HCT116 (cell line): Measurements from ENCODE around the gene SSRP1. TPM values are rescaled to one million over a fixed set of nuclear protein-coding genes. Genes with fewer than 3 reads are reported as not detected.

ENCODE experiments used
- ATAC-seq: fragments of 200-7000 bp; cut with Tn5 transposase; 2 replicates; pipeline ENCODE4 v1.9.1; 2020; ENCODE audit warnings: mild to moderate bottlenecking, moderate library complexity
- BruUV-seq: library from RNA; stranded (reverse); fragments of 400-500 nt; replicated peaks from 2 replicates; lab custom pipeline; 2021; lab: Mats Ljungman, UMichigan
- CTCF ChIA-PET: fragments of 300-600 bp; sonication (Branson Sonifier 250); formaldehyde crosslinking; loops from one replicate; lab custom pipeline; 2021; ENCODE audit warnings: antibody characterized with exemption; lab: Charles Lee
- POLR2A ChIA-PET: fragments of 300-600, 350-600 bp; sonication (Branson Sonifier 250); formaldehyde crosslinking; loops from one replicate; lab custom pipeline; 2021; ENCODE audit warnings: antibody characterized with exemption; lab: Charles Lee
- RAD21 ChIA-PET, 2 experiments: fragments of 300-600 bp; sonication (Branson Sonifier 250); formaldehyde crosslinking; loops; one replicate each; lab custom pipeline; 2023; ENCODE audit warnings: low total read pairs in 2 of 2; ENCODE audit not compliant: uncharacterized antibody in 2 of 2, unreplicated experiment in 2 of 2, low non-redundant PET in 1 of 2; lab: Charles Lee
- DNase-seq: peaks from one replicate; pipeline ENCODE4 v3.0.0-alpha.2; 2010; ENCODE audit warnings: low read depth, low spot score
- H2AFZ ChIP-seq: fragments of 200-600 bp; shearing (Covaris generic), sonication (generic); 2 replicates; pipeline ENCODE4 v1.6.1; 2017; ENCODE audit warnings: low read depth, mixed run types, mixed read lengths, antibody characterized with exemption, low read length; ENCODE audit not compliant: poor library complexity, severe bottlenecking
- H3K27ac ChIP-seq: 2 replicates; pipeline ENCODE4 v1.5.1; 2012; ENCODE audit warnings: low read depth, low read length
- H3K27me3 ChIP-seq: fragments of 200-600 bp; sonication (generic); 2 replicates; pipeline ENCODE4 v1.6.1; 2016; ENCODE audit warnings: mixed run types, low read length, mixed read lengths; ENCODE audit not compliant: insufficient read depth
- H3K36me3 ChIP-seq, 2 experiments: fragments of 200-500 bp in 1 of 2; fragments of 200-600 bp in 1 of 2; sonication (Bioruptor generic) in 1 of 2; sonication (generic) in 1 of 2; 2 replicates each; pipeline versions ENCODE4 v1.5.1 to v1.6.1; 2014 to 2016; ENCODE audit warnings: low read length in 2 of 2, inconsistent platforms in 1 of 2, mixed read lengths in 1 of 2, mixed run types in 1 of 2; ENCODE audit not compliant: insufficient read depth in 2 of 2, control insufficient read depth in 1 of 2
- H3K4me1 ChIP-seq, 2 experiments: fragments of 200-600 bp in 1 of 2; sonication (generic) in 1 of 2; 2 replicates each; pipeline versions ENCODE4 v1.5.1 to v1.6.1; 2012 to 2017; ENCODE audit warnings: low read length in 2 of 2, inconsistent platforms in 1 of 2, mild to moderate bottlenecking in 1 of 2, mixed read lengths in 1 of 2, mixed run types in 1 of 2, moderate library complexity in 1 of 2; ENCODE audit not compliant: insufficient read depth in 2 of 2, control insufficient read depth in 1 of 2
- H3K4me2 ChIP-seq: fragments of 200-600 bp; sonication (generic); 2 replicates; pipeline ENCODE4 v1.6.1; 2017; ENCODE audit warnings: mixed run types, low read length, mixed read lengths
- H3K4me3 ChIP-seq, 2 experiments: fragments of 200-600 bp in 1 of 2; sonication (generic) in 1 of 2; replicated peaks in 1 of 2; 2 replicates each; pipeline ENCODE4 v1.5.1; 2011 to 2016; ENCODE audit warnings: low read length in 2 of 2, control low read depth in 1 of 2, low read depth in 1 of 2, mild to moderate bottlenecking in 1 of 2, mixed read lengths in 1 of 2, mixed run types in 1 of 2
- H3K79me2 ChIP-seq: fragments of 200-600 bp; sonication (generic); 2 replicates; pipeline ENCODE4 v1.6.1; 2017; ENCODE audit warnings: mild to moderate bottlenecking, mixed run types, low read length, moderate library complexity, mixed read lengths; ENCODE audit not compliant: insufficient read depth
- H3K9ac ChIP-seq: fragments of 200-600 bp; sonication (generic); 2 replicates; pipeline ENCODE4 v1.6.1; 2016; ENCODE audit warnings: low read length, mixed read lengths
- H3K9me2 ChIP-seq: fragments of 200-600 bp; sonication (generic), shearing (Covaris generic); 2 replicates; pipeline ENCODE4 v1.6.1; 2017; ENCODE audit warnings: mixed run types, mild to moderate bottlenecking, moderate library complexity; ENCODE audit not compliant: insufficient read depth
- H3K9me3 ChIP-seq, 2 experiments: fragments of 200-500 bp in 1 of 2; fragments of 200-600 bp in 1 of 2; sonication (Bioruptor generic) in 1 of 2; sonication (generic) in 1 of 2; 2 replicates each; pipeline ENCODE4 v1.6.1; 2014 to 2017; ENCODE audit warnings: low read length in 2 of 2, mixed read lengths in 2 of 2, inconsistent platforms in 1 of 2, low read depth in 1 of 2, mild to moderate bottlenecking in 1 of 2, mixed run types in 1 of 2, moderate library complexity in 1 of 2; ENCODE audit not compliant: control insufficient read depth in 1 of 2, insufficient read depth in 1 of 2
- H4K20me1 ChIP-seq: fragments of 200-600 bp; sonication (generic), shearing (Covaris generic); 2 replicates; pipeline ENCODE4 v1.6.1; 2017; ENCODE audit warnings: mixed run types, mild to moderate bottlenecking, moderate library complexity; ENCODE audit not compliant: insufficient read depth
- ATF3 ChIP-seq: IDR thresholded peaks from 2 replicates; pipeline ENCODE4 v1.6.1; 2012
- CEBPB ChIP-seq: IDR thresholded peaks from 2 replicates; pipeline ENCODE4 v1.6.1; 2012; ENCODE audit warnings: low read depth
- CTCF ChIP-seq, 3 experiments: fragments of 200-600 bp in 1 of 3; sonication (generic) in 1 of 3; IDR thresholded peaks in 2 of 3; conservative IDR thresholded peaks in 1 of 3; 2 replicates each; pipeline ENCODE4 v1.5.1; 2012 to 2017; ENCODE audit warnings: low read depth in 2 of 3, low read length in 2 of 3, antibody characterized with exemption in 1 of 3, borderline replicate concordance in 1 of 3, control low read depth in 1 of 3, mild to moderate bottlenecking in 1 of 3, mixed read lengths in 1 of 3, mixed run types in 1 of 3, moderate library complexity in 1 of 3; ENCODE audit not compliant: insufficient read depth in 1 of 3
- EGR1 ChIP-seq: IDR thresholded peaks from 2 replicates; pipeline ENCODE4 v1.6.1; 2012; ENCODE audit warnings: low read depth
- ELF1 ChIP-seq: IDR thresholded peaks from 2 replicates; pipeline ENCODE4 v1.6.1; 2012; ENCODE audit warnings: low read depth, borderline replicate concordance
- EZH2 ChIP-seq: fragments of 200-600 bp; sonication (generic); IDR thresholded peaks from 2 replicates; pipeline ENCODE4 v1.6.1; 2017; ENCODE audit warnings: antibody characterized with exemption, mixed run types
- JUND ChIP-seq: IDR thresholded peaks from 2 replicates; pipeline ENCODE4 v1.6.1; 2012
- MAX ChIP-seq: IDR thresholded peaks from 2 replicates; pipeline ENCODE4 v1.6.1; 2012
- POLR2A ChIP-seq: IDR thresholded peaks from 2 replicates; pipeline ENCODE4 v1.7.0; 2011; ENCODE audit warnings: borderline replicate concordance; ENCODE audit not compliant: insufficient read depth, insufficient read length; ENCODE audit errors: extremely low read depth
- POLR2AphosphoS5 ChIP-seq: IDR thresholded peaks from 2 replicates; pipeline ENCODE4 v1.6.1; 2011; ENCODE audit warnings: mild to moderate bottlenecking, low read depth, low read length, moderate library complexity
- RAD21 ChIP-seq: IDR thresholded peaks from 2 replicates; pipeline ENCODE4 v1.6.1; 2012; ENCODE audit warnings: low read depth, mild to moderate bottlenecking
- SP1 ChIP-seq: IDR thresholded peaks from 2 replicates; pipeline ENCODE4 v1.6.1; 2012; ENCODE audit warnings: low read depth
- SRF ChIP-seq: IDR thresholded peaks from 2 replicates; pipeline ENCODE4 v1.6.1; 2012; ENCODE audit warnings: low read depth
- TCF7L2 ChIP-seq: IDR thresholded peaks from 2 replicates; pipeline ENCODE4 v1.7.0; 2011; ENCODE audit warnings: borderline replicate concordance, inconsistent platforms; ENCODE audit not compliant: insufficient read depth, insufficient read length; ENCODE audit errors: extremely low read depth
- YY1 ChIP-seq: IDR thresholded peaks from 2 replicates; pipeline ENCODE4 v1.6.1; 2011; ENCODE audit warnings: low read length, low read depth, moderate library complexity, mild to moderate bottlenecking; ENCODE audit not compliant: insufficient replicate concordance; ENCODE audit errors: extremely low read depth
- ZBTB33 ChIP-seq: IDR thresholded peaks from 2 replicates; pipeline ENCODE4 v1.6.1; 2011; ENCODE audit warnings: mild to moderate bottlenecking, low read length, moderate library complexity; ENCODE audit not compliant: insufficient replicate concordance; ENCODE audit errors: extremely low read depth
- ZFX ChIP-seq: fragments of 450-650 bp; IDR thresholded peaks from 2 replicates; pipeline ENCODE4 v1.6.1; 2017
- intact Hi-C: fragments of 100-400 bp; cut with micrococcal nuclease; formaldehyde crosslinking; loops from 2 replicates; pipeline ENCODE4 v1.10.0; 2022
- total RNA-seq: library from RNA; stranded (reverse); gene quantifications from one replicate; pipeline ENCODE4 v1.2.1, GENCODE V29; 2021; ENCODE audit not compliant: unreplicated experiment

Gene SSRP1
- total RNA-seq, 1 experiment from 2014 or later, result 260 TPM

- ChIA-PET RAD21 (no interaction called here), POLR2A (interaction anchor here (1.2 to 2.6 kb wide), 2 partner anchors 10 to 15 kb away, joined by 3 to 17 read pairs; partner anchors contain the start of gene TNKS1BP1), CTCF (interaction anchor here (1.1 to 1.6 kb wide), 4 partner anchors 10 to 310 kb away, joined by 3 to 5 read pairs (median 4); partner anchors contain the start of gene TNKS1BP1)
- peaks cover 8 to 20% of the 10 kb centered on the region in 2 experiments; a peak in 3 of 4 replicates for H3K4me1 ChIP-seq
- peaks cover 21 to 46% of the 10 kb centered on the region in 2 experiments; a peak in 3 of 4 replicates for H3K36me3 ChIP-seq
- H3K4me2 ChIP-seq, result peak overlapping the region; percentile 98
- no TSS peak for BruUV-seq
- TF ChIP-seq CEBPB, result no peak
- no peak for TF ChIP-seq YY1
- TF ChIP-seq EZH2, result no peak
- TF ChIP-seq MAX, result no peak
- no peak for TF ChIP-seq POLR2AphosphoS5
- TF ChIP-seq ZFX, result no peak
- no peak for TF ChIP-seq SP1
- TF ChIP-seq POLR2A, result no peak
- TF ChIP-seq JUND, result no peak
- TF ChIP-seq ZBTB33, result no peak
- no peak for TF ChIP-seq CTCF (IDR thresholded peaks at IDR 0.05 in 2 of 3, conservative IDR thresholded peaks at IDR 0.05 in 1 of 3; ENCODE audit: borderline replicate concordance in 1 of 3, insufficient read depth in 1 of 3, low read depth in 2 of 3, low read length in 2 of 3)
- no peak for TF ChIP-seq TCF7L2
- TF ChIP-seq EGR1, result no peak
- TF ChIP-seq RAD21, result no peak
- TF ChIP-seq SRF, result no peak
- TF ChIP-seq ELF1, result no peak
- TF ChIP-seq ATF3, result no peak
- peak overlapping the region; percentile 92 for H3K9ac ChIP-seq
- H3K9me2 ChIP-seq, result no peaks in the 10 kb centered on the region
- H3K27ac ChIP-seq, result peak overlapping the region; percentile 61
- peaks cover 56% of the 10 kb centered on the region for H3K79me2 ChIP-seq
- ATAC-seq, result peak; percentile 5; the same call in 1 of the 2 replicates
- H4K20me1 ChIP-seq, result no peaks in the 10 kb centered on the region
- no peaks in the 10 kb centered on the region for H3K27me3 ChIP-seq
- peak overlapping the region; percentile 79 to 96 for H3K4me3 ChIP-seq
- H2AFZ ChIP-seq, result no peak overlapping the region
- intact Hi-C loops, result loop anchor here (1.0 kb wide), 1 partner anchor 10 kb away; no protein-coding TSS in a partner anchor
- DNase-seq, result no peak
- no peaks in the 10 kb centered on the region for H3K9me3 ChIP-seq
Measured at GRCh38 chr11:57335023-57335342, 709 bp downstream of the SSRP1 start.
